ENCODE measurements around the gene VSIG10. TPM values are rescaled to one million over a fixed set of nuclear protein-coding genes. Genes with fewer than 3 reads are reported as not detected.

VSIG10 gene
- total RNA-seq, 4 donors from 2014 or later: 9.3 to 22.1 (median 17.0) TPM

GRCh38 chr12:118060301-118061010, 43.4 kb downstream of the VSIG10 start:
- intact Hi-C loops (cut with DNase I; ENCODE audit: low total_unique reads) (loop anchor here (2.0 to 5.0 kb wide), 5 partner anchors 44 to 314 kb away; partner anchors contain the start of genes PEBP1, RFC5 and VSIG10), in situ Hi-C loops (cut with MboI; ENCODE audit: low sequenced_read_pairs in 4 of 4) (no loop called here)
- H3K27me3 ChIP-seq: no peaks in the 10 kb centered on the region
- H3K27ac ChIP-seq: peak overlapping the region; percentile 92 to 96 (median 96)
- no peak for TF ChIP-seq CTCF (IDR thresholded peaks at IDR 0.05 in 4 of 5, conservative IDR thresholded peaks at IDR 0.05 in 1 of 5)
- TF ChIP-seq POLR2A (IDR thresholded peaks at IDR 0.05): peak in 1 of 2 donors; percentile 1
- no peaks in the 10 kb centered on the region for H3K9me3 ChIP-seq
- DNase-seq (peak in 1 of 2 donors; percentile 40), ATAC-seq (peak; percentile 48 to 49)
- peaks cover 30 to 33% of the 10 kb centered on the region in 2 donors for H3K4me1 ChIP-seq
- H3K36me3 ChIP-seq: no peaks in the 10 kb centered on the region
- H3K4me3 ChIP-seq: peak overlapping the region; percentile 82 to 94 (median 87)

- in situ Hi-C loops (cut with MboI; ENCODE audit: low sequenced_read_pairs in 4 of 4) (no loop called here), intact Hi-C loops (cut with DNase I; ENCODE audit: low total_unique reads) (loop anchor here (2.0 to 5.0 kb wide), 5 partner anchors 43 to 315 kb away; partner anchors contain the start of genes PEBP1, RFC5 and VSIG10)
- no peak for TF ChIP-seq CTCF (IDR thresholded peaks at IDR 0.05 in 4 of 5, conservative IDR thresholded peaks at IDR 0.05 in 1 of 5)
- TF ChIP-seq POLR2A (IDR thresholded peaks at IDR 0.05): no peak
- Histone ChIP-seq H3K27me3 (no peaks in the 10 kb centered on the region), H3K4me3 (peak overlapping the region; percentile 82 to 94 (median 87)), H3K27ac (peak overlapping the region; percentile 92 to 96 (median 96)), H3K36me3 (no peaks in the 10 kb centered on the region), H3K9me3 (no peaks in the 10 kb centered on the region), H3K4me1 (peaks cover 38% of the 10 kb centered on the region in 2 donors)
- DNase-seq (no peak), ATAC-seq (peak in 1 of 2 donors; percentile 3)
Measured at GRCh38 chr12:118059341-118060191, 44.2 kb downstream of the VSIG10 start.

GRCh38 chr12:118058881-118059280, 44.9 kb downstream of the VSIG10 start:
- H3K4me3 ChIP-seq: no peak overlapping the region

GRCh38 chr12:118058227-118058626, 45.6 kb downstream of the VSIG10 start:
- TF ChIP-seq POLR2A (IDR thresholded peaks at IDR 0.05) (no peak), CTCF (IDR thresholded peaks at IDR 0.05 in 4 of 5, conservative IDR thresholded peaks at IDR 0.05 in 1 of 5) (no peak)
- Histone ChIP-seq H3K36me3 (no peaks in the 10 kb centered on the region), H3K27ac (peak overlapping the region in 1 of 4 donors; percentile 96), H3K9me3 (no peaks in the 10 kb centered on the region), H3K4me3 (no peak overlapping the region), H3K27me3 (no peaks in the 10 kb centered on the region), H3K4me1 (peaks cover 46 to 51% of the 10 kb centered on the region in 2 donors)
- DNase-seq (no peak), ATAC-seq (no peak)
- intact Hi-C loops (cut with DNase I; ENCODE audit: low total_unique reads) (no loop called here), in situ Hi-C loops (cut with MboI; ENCODE audit: low sequenced_read_pairs in 4 of 4) (no loop called here)

More at GRCh38 chr12:118058881-118059280, 44.9 kb downstream of the VSIG10 start:
- peak overlapping the region; percentile 92 to 96 (median 96) for H3K27ac ChIP-seq
- H3K27me3 ChIP-seq: no peaks in the 10 kb centered on the region
- no peaks in the 10 kb centered on the region for H3K9me3 ChIP-seq
- intact Hi-C loops (cut with DNase I; ENCODE audit: low total_unique reads) (no loop called here), in situ Hi-C loops (cut with MboI; ENCODE audit: low sequenced_read_pairs in 4 of 4) (no loop called here)
- DNase-seq (no peak), ATAC-seq (no peak)
- peaks cover 42 to 44% of the 10 kb centered on the region in 2 donors for H3K4me1 ChIP-seq
- TF ChIP-seq POLR2A (IDR thresholded peaks at IDR 0.05) (no peak), CTCF (IDR thresholded peaks at IDR 0.05 in 4 of 5, conservative IDR thresholded peaks at IDR 0.05 in 1 of 5) (no peak)
- H3K36me3 ChIP-seq: no peaks in the 10 kb centered on the region

Data from gastrocnemius medialis (tissue), 4 donors.